MCF 10A (cell line): ENCODE measurements around the gene MRRF. TPM values are rescaled to one million over a fixed set of nuclear protein-coding genes. Genes with fewer than 3 reads are reported as not detected.

Experiments used
- BruUV-seq: library from RNA; stranded (reverse); fragments of 400-500 nt; replicated peaks from 2 replicates; lab custom pipeline; 2021; lab: Mats Ljungman, UMichigan
- CTCF ChIA-PET: fragments of 300-600 bp; sonication (Branson Sonifier 250); formaldehyde crosslinking; extraction: SDS; loops from one replicate; lab custom pipeline; 2021; ENCODE audit warnings: antibody characterized with exemption, inconsistent platforms; lab: Yijun Ruan, JAX
- POLR2A ChIA-PET: fragments of 300-600, 350-650 bp; sonication (Branson Sonifier 250); formaldehyde crosslinking; extraction: SDS; loops from one replicate; lab custom pipeline; 2020; ENCODE audit warnings: antibody characterized with exemption, inconsistent platforms; lab: Yijun Ruan, JAX
- DNase-seq: peaks from one replicate; pipeline ENCODE4 v3.0.0-alpha.2; 2018; ENCODE audit not compliant: unreplicated experiment
- H3K27ac Mint-ChIP-seq: one replicate; pipeline ENCODE4 v1.8.0; 2022; ENCODE audit warnings: mild to moderate bottlenecking, low read depth, mixed read lengths; ENCODE audit not compliant: unreplicated experiment
- H3K27me3 Mint-ChIP-seq: one replicate; pipeline ENCODE4 v1.8.0; 2022; ENCODE audit warnings: mixed read lengths; ENCODE audit not compliant: insufficient read depth, unreplicated experiment
- H3K36me3 Mint-ChIP-seq: one replicate; pipeline ENCODE4 v1.8.0; 2022; ENCODE audit warnings: mild to moderate bottlenecking, moderate library complexity, mixed read lengths; ENCODE audit not compliant: insufficient read depth, unreplicated experiment
- H3K4me1 Mint-ChIP-seq: one replicate; pipeline ENCODE4 v1.8.0; 2022; ENCODE audit warnings: mixed read lengths; ENCODE audit not compliant: insufficient read depth, unreplicated experiment
- H3K4me3 Mint-ChIP-seq: one replicate; pipeline ENCODE4 v1.8.0; 2022; ENCODE audit warnings: mild to moderate bottlenecking, moderate library complexity, mixed read lengths; ENCODE audit not compliant: unreplicated experiment
- H3K9me3 Mint-ChIP-seq: one replicate; pipeline ENCODE4 v1.8.0; 2022; ENCODE audit warnings: mixed read lengths; ENCODE audit not compliant: unreplicated experiment
- intact Hi-C: fragments of 100-400 bp; cut with micrococcal nuclease; formaldehyde crosslinking; loops from 2 replicates; pipeline ENCODE4 v1.14.1; 2022
- total RNA-seq: library from RNA; stranded (reverse); gene quantifications from 2 replicates; pipeline ENCODE4 v1.2.3, GENCODE V29; 2022
- TF ChIP-seq, protein P1 (sequence below): fragments of 200-600 bp; IDR thresholded peaks from one replicate; pipeline ENCODE4 v1.8.0; 2022; ENCODE audit warnings: antibody characterized with exemption, mild to moderate bottlenecking; ENCODE audit not compliant: unreplicated experiment

The MRRF gene
- total RNA-seq, 1 experiment from 2014 or later, result 90.3 TPM

DNA sequence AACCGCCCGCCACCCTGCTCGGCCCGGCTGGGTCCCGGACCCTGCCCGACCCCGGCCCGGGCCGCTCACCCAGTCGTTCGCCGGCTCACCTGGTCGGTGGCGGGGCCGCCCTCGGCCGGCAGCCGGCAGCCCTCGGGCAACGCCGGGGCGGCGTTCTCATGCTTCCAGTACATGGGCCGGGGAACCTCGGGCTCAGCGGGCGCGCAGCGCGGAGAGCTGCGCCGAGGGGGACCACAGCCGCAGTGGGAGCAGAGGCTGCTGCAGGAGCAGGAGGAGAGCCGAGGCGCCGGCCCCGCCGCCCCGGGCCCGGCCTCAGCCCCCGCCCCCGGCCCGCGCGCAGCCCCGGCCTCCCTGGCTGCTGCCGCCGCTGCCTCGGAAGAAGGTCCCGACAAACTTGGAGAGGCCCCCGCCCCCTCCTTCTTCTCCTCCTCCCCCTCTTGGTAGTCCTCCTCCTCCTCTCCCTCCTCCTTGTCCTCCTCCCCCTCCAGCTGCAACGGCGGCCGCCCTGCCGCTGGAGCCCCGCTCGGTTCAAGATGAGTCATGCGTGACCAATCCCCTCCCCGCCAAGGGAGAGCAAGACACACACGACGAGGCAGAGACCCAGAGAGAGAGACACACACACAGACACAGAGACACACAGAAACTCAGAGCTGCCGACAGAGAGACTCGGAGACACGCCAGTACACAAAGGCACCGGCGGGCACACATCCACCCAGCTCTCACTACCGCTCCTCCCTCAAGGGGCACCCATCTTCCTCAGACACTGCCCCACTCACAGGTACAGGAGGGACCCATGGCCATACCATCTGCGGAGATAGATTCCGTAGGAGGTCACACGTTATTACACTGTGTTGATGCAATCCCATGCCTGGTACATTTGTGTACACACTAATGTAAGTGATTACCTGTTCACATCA is 35.9 kb upstream of the MRRF start, which contains the start of gene LHX6:
Gene LHX6, minus strand, starts transcription at position 390 of the 917 bp plus-strand sequence. Its CDS starts 217 bp downstream, at position 173.
- H3K27ac Mint-ChIP-seq, result no peak within 1 kb of the TSS
- H3K4me1 Mint-ChIP-seq, result no peaks in the 10 kb centered on the region
- ChIA-PET POLR2A (interaction anchor here (1.1 kb wide), 1 partner anchor 36 kb away, joined by 3 read pairs; the partner anchor contains the start of genes MRRF and RBM18), CTCF (no interaction called here)
- BruUV-seq, result no TSS peak
- peak within 1 kb of the TSS; percentile 26 for H3K4me3 Mint-ChIP-seq
- TF ChIP-seq, protein P1, sequence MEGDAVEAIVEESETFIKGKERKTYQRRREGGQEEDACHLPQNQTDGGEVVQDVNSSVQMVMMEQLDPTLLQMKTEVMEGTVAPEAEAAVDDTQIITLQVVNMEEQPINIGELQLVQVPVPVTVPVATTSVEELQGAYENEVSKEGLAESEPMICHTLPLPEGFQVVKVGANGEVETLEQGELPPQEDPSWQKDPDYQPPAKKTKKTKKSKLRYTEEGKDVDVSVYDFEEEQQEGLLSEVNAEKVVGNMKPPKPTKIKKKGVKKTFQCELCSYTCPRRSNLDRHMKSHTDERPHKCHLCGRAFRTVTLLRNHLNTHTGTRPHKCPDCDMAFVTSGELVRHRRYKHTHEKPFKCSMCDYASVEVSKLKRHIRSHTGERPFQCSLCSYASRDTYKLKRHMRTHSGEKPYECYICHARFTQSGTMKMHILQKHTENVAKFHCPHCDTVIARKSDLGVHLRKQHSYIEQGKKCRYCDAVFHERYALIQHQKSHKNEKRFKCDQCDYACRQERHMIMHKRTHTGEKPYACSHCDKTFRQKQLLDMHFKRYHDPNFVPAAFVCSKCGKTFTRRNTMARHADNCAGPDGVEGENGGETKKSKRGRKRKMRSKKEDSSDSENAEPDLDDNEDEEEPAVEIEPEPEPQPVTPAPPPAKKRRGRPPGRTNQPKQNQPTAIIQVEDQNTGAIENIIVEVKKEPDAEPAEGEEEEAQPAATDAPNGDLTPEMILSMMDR, result no peak
- H3K36me3 Mint-ChIP-seq, result no peaks in the 10 kb centered on the region
- peak; percentile 15 for DNase-seq
- no peaks in the 10 kb centered on the region for H3K27me3 Mint-ChIP-seq
- H3K9me3 Mint-ChIP-seq, result no peaks in the 10 kb centered on the region
- intact Hi-C loops, result no loop called here

DNA sequence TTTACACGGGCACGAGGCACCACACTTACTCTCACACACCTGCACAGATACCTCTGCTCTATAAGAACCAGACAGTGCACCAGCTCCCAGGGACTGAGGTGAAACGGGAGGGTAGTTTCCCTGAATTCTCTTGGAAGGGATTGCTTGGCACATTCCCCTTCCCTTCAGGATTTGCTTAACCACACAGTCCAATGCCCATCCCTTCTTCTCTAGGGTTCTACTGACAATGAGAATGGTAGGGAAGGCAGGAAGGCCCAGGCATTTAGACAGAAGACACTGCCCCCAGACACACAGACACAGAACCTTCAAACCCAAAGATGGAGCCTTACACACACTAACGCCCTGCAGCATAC is 35.2 kb upstream of the MRRF start:
- ChIA-PET POLR2A (no interaction called here), CTCF (no interaction called here)
- no peaks in the 10 kb centered on the region for H3K27me3 Mint-ChIP-seq
- no peaks in the 10 kb centered on the region for H3K36me3 Mint-ChIP-seq
- no TSS peak for BruUV-seq
- intact Hi-C loops, result no loop called here
- no peak for DNase-seq
- TF ChIP-seq, protein P1, result no peak
- H3K4me1 Mint-ChIP-seq, result no peaks in the 10 kb centered on the region
- no peak overlapping the region for H3K27ac Mint-ChIP-seq
- no peaks in the 10 kb centered on the region for H3K9me3 Mint-ChIP-seq
- H3K4me3 Mint-ChIP-seq, result no peak overlapping the region

DNA sequence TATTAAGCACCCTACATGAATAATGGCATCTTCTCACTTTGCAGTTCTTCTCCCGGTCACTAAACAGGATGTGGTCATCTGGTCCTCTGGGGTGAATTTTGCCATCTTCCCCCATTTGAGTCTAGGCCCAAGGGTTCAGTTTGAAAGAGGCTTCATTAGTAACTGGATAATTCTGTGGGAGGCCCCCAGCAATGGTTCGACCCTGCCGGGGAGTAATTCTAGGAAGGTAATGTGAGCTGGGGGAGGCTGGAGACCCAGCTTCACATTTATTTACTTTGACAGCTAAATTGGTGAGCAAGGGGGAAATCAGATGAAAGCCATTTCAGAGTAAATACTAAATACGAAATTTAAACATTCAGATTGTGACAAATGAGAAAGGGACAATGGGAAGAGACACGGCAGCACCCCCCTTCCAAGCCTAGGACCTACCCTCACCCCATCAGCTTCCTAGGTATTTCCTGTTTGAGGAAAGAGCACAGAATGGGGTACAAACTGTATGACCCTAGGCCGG is 31.8 kb upstream of the MRRF start:
- ChIA-PET CTCF (interaction anchor here (0.6 kb wide), 1 partner anchor 686 kb away, joined by 3 read pairs; no protein-coding TSS in a partner anchor), POLR2A (interaction anchor here (1.0 kb wide), 1 partner anchor 32 kb away, joined by 3 read pairs; the partner anchor contains the start of genes MRRF and RBM18)

More for the DNA sequence above, 31.8 kb upstream of the MRRF start:
- H3K4me1 Mint-ChIP-seq, result no peaks in the 10 kb centered on the region
- H3K9me3 Mint-ChIP-seq, result no peaks in the 10 kb centered on the region
- TF ChIP-seq, protein P1, result no peak
- intact Hi-C loops, result no loop called here
- H3K4me3 Mint-ChIP-seq, result no peak overlapping the region
- no peaks in the 10 kb centered on the region for H3K36me3 Mint-ChIP-seq
- DNase-seq, result no peak
- no peaks in the 10 kb centered on the region for H3K27me3 Mint-ChIP-seq
- no TSS peak for BruUV-seq
- H3K27ac Mint-ChIP-seq, result no peak overlapping the region
